ENCODE data around the gene SLC39A2.

DNA sequence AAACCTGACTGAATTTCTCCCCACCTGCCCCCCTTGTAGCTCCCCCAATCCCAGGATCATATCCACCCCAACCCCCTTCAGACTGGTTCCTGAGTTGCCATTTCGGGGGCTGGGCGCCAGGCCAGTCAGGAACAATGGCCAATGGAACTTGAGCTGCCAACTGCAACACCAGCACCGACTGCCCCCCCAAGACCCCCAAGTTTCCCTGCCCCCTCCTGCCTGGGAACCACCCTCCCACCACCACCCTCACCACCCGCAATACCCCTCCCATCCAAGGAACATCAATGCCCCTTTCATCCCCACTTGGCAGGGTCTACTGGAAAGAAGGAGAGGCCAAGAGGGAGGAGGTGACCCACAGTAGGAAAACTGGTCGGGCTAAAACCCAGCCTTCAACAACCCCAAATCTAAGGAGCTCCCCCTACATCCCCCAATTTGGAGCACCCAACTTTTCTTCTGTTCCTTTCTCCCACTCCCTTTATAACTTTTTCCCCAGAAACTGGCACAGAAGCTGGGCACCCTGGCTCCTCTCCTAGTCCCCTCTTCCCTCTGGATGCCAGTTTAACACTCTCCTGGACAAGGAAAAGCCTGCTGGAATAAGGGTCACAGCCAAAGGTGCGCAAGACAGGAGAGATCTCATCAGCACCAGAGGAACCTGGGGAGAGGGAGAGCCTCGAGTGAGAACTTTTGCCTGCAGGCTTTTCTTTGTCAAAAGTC is 27.3 kb downstream of the SLC39A2 start:
- TF ChIP-seq SP1 (IDR thresholded peaks at IDR 0.05; ENCODE audit: low read depth) (no peak), SRF (IDR thresholded peaks at IDR 0.05; ENCODE audit: low read depth) (no peak), RAD21 (IDR thresholded peaks at IDR 0.05; ENCODE audit: low read depth) (no peak), EGR1 (IDR thresholded peaks at IDR 0.05; ENCODE audit: low read depth) (no peak), EZH2phosphoT487 (IDR thresholded peaks at IDR 0.05; ENCODE audit: borderline replicate concordance) (no peak)
- TF ChIP-seq, protein P1, sequence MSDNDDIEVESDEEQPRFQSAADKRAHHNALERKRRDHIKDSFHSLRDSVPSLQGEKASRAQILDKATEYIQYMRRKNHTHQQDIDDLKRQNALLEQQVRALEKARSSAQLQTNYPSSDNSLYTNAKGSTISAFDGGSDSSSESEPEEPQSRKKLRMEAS (IDR thresholded peaks at IDR 0.05): no peak
- TF ChIP-seq, protein P2, sequence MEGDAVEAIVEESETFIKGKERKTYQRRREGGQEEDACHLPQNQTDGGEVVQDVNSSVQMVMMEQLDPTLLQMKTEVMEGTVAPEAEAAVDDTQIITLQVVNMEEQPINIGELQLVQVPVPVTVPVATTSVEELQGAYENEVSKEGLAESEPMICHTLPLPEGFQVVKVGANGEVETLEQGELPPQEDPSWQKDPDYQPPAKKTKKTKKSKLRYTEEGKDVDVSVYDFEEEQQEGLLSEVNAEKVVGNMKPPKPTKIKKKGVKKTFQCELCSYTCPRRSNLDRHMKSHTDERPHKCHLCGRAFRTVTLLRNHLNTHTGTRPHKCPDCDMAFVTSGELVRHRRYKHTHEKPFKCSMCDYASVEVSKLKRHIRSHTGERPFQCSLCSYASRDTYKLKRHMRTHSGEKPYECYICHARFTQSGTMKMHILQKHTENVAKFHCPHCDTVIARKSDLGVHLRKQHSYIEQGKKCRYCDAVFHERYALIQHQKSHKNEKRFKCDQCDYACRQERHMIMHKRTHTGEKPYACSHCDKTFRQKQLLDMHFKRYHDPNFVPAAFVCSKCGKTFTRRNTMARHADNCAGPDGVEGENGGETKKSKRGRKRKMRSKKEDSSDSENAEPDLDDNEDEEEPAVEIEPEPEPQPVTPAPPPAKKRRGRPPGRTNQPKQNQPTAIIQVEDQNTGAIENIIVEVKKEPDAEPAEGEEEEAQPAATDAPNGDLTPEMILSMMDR (IDR thresholded peaks at IDR 0.05 in 2 of 3, conservative IDR thresholded peaks at IDR 0.05 in 1 of 3; ENCODE audit: borderline replicate concordance in 1 of 3, insufficient read depth in 1 of 3, low read depth in 2 of 3, low read length in 2 of 3): no peak
- TF ChIP-seq, protein P3, sequence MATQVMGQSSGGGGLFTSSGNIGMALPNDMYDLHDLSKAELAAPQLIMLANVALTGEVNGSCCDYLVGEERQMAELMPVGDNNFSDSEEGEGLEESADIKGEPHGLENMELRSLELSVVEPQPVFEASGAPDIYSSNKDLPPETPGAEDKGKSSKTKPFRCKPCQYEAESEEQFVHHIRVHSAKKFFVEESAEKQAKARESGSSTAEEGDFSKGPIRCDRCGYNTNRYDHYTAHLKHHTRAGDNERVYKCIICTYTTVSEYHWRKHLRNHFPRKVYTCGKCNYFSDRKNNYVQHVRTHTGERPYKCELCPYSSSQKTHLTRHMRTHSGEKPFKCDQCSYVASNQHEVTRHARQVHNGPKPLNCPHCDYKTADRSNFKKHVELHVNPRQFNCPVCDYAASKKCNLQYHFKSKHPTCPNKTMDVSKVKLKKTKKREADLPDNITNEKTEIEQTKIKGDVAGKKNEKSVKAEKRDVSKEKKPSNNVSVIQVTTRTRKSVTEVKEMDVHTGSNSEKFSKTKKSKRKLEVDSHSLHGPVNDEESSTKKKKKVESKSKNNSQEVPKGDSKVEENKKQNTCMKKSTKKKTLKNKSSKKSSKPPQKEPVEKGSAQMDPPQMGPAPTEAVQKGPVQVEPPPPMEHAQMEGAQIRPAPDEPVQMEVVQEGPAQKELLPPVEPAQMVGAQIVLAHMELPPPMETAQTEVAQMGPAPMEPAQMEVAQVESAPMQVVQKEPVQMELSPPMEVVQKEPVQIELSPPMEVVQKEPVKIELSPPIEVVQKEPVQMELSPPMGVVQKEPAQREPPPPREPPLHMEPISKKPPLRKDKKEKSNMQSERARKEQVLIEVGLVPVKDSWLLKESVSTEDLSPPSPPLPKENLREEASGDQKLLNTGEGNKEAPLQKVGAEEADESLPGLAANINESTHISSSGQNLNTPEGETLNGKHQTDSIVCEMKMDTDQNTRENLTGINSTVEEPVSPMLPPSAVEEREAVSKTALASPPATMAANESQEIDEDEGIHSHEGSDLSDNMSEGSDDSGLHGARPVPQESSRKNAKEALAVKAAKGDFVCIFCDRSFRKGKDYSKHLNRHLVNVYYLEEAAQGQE (IDR thresholded peaks at IDR 0.05; ENCODE audit: low read depth): no peak
- TF ChIP-seq, protein P4, sequence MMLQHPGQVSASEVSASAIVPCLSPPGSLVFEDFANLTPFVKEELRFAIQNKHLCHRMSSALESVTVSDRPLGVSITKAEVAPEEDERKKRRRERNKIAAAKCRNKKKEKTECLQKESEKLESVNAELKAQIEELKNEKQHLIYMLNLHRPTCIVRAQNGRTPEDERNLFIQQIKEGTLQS (IDR thresholded peaks at IDR 0.05): no peak
